ENCODE data around the gene ALG3.
A peak's percentile ranks its signal among the peaks of the same experiment; 100 is the strongest.
"Not testable (repeated sequence)": the region's sequence is repeated elsewhere in the genome, so short reads cannot be mapped to it uniquely, and the experiment has no call there.

ALG3 gene

DNA sequence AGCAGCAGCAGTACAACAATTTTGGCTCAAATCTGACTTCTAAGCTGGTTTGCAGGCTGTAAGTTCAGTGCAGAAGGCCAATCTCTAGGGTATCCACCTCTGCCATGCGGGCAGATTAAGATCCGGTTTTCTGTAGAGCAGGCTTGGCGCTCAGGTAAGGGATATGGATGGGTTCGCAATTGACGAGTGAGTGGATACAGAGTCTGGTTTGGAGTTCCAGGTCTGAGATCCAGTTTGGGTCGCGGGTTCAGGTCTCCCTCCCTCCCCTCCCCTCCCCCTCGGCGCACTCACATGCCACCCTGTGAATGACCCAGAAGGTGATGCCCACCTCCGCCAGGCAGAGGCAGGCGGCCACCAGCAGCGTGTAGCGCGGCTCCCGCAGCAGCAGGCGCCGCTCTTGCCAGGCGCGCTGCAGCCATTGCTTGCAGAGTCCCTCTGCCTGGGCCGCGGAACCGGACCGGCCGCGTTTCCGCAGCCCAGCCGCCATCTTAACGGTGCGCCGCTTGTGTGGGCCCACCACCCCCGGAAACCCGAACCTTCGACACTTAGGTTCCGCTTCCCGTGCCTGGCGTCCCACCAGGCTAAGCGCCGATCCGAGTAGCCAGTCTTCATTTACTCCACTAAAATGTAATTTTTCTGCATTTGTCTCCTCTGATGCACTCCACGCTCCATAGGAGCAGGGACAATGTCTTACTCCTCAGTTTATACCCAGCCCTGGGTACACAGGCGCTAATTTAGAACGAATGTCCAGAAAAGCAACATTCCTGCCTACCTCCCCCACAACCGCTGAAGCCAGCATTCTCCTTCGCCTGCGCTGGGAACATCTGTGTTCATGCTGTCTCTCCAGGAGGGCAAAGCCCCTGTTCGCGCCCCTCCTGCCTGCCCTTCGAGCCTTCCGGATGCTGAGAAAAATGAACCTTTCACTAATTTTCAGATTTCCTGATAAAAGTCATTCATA lies at the start of gene ALG3:
Gene ALG3 (minus strand): TSS at position 509 of the 958 bp plus-strand sequence. CDS start 22 bp downstream, at position 487.
- peak; percentile 37 to 90 (median 66) for DNase-seq

DNA sequence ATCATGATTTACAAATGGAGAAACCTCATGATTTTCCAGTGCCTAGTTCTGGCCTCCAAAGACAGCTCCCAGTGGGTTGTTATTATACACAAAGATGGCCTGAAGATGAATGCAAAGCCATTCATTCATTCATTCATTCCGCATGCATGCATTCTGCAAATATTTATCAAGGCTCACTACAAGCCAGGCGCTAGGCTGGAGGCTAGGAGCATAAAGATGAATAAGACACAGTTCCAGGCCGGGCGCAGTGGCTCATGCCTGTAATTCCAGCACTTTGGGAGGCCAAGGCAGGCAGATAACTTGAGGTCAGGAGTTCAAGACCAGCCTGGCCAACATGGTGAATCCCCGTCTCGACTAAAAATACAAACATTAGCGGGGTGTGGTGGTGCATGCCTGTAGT lies 47.9 kb upstream of the ALG3 start:
- no peak for DNase-seq

DNA sequence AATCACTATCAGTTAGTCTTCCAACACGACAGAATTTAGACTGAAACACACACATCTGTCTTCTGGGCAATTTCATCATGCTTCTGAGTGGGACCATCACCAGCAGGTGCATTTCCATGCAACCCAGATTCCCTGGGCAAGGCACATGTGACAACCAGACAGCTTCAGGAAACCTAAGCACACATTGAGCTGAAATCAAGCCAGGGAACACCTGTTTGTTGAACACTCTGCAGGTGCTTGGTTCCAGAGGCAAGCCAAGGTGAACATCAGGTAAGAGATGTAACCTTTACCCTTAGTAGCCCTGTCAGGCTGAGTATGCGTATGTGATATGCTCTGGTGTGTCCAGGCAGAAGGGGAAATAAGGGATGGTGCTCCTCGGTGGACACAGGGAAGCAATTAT lies 47.0 kb upstream of the ALG3 start:
- no peak for DNase-seq

DNA sequence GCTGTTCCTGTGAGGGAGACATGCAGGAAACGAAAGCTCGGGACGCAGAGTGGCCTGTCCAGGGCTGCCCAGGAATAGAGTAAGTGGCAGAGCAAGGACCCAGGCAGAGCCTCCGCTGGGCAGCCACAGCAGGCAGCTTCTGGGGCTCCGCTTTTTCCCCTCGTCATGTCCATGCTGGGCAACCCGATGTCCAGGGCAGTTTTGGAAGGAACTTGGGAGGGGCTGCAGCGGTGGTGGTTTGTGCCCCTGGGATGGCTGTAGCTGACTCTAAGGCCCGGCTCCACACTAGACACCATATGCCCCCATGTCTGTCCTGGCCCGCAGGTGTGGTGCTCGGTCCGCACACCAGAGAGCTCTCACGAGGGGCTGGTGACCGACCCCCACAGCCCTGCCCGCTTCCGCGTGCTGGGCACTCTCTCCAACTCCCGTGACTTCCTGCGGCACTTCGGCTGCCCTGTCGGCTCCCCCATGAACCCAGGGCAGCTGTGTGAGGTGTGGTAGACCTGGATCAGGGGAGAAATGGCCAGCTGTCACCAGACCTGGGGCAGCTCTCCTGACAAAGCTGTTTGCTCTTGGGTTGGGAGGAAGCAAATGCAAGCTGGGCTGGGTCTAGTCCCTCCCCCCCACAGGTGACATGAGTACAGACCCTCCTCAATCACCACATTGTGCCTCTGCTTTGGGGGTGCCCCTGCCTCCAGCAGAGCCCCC lies 43.1 kb upstream of the ALG3 start:
- no peak for DNase-seq

DNA sequence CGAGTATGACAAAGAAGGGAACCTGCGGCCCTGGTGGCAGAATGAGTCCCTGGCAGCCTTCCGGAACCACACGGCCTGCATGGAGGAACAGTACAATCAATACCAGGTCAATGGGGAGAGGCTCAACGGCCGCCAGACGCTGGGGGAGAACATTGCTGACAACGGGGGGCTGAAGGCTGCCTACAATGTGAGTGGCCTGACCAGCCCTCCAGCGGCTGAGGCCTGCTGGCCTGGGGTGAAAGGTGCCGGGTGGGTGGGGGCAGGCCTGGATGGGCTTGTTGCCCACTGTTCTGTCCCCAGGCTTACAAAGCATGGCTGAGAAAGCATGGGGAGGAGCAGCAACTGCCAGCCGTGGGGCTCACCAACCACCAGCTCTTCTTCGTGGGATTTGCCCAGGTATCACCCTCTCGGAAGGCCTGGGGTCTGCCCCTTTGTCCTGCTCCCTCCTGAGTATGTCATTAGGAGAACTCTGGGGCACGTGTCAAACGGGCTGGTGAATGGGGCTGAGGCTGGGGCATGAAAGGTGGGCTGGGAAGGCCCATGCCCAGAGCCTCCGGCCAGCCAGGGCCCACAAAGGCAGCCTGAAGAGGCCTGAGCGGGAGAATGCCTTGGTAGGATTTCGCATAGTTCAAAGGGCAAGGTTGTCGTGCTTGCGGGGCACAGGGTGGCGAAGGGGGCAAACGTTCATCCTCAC lies 42.4 kb upstream of the ALG3 start:
- DNase-seq: no peak

DNA sequence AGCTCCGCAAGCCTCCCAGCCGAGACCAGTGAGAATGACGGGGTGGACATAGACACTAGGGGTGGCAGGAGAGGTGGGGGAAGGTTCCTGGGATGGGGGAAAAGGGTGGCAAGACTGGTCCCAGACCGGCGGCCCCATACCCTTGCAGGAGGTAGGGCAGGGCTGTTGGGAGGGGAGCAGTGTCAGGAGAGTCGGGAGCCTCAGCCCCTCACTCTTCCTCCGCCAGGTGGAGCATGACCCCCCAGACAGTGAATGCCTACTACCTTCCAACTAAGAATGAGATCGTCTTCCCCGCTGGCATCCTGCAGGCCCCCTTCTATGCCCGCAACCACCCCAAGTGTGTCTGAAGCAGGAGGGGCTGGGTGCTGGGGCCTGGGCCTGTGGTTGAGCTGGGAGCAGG lies 41.6 kb upstream of the ALG3 start:
- DNase-seq: no peak

DNA sequence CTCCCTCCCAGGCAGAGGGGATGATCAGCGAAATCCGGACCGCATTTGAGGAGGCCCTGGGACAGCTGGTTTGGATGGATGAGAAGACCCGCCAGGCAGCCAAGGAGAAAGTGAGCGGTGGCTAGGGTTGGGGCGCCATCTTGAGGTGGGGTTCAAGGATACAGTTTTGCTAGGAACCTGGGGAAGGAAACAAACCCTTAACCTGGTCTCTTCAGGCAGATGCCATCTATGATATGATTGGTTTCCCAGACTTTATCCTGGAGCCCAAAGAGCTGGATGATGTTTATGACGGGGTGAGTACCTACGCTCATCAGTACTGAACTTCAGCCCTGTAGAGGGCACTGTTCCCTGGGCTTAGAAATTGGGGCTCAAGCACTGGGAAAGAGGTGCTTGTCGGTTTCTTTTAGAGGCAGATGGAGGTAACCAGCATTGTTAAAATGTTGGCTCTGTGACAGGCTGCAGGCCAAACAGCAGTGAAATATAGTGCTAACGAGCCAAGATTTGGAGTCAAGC lies 40.7 kb upstream of the ALG3 start:
- DNase-seq: peak in 28 of 51 donors; percentile 1 to 60 (median 17)

DNA sequence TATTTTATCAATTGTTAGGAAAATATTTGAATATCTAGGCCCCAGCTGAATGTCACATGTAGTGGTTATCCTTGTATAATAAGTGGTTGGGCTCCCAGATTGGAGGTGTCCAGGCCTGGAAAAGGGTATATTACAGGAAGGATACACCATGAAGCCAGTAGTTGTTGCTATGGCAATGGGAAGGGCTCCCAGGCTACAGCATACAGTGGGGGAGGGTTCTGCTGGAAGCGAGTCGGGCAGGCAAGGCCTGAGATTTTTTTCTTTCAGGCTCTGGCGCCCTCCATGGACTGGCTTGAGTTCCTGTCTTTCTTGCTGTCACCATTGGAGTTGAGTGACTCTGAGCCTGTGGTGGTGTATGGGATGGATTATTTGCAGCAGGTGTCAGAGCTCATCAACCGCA lies 35.9 kb upstream of the ALG3 start:
- peak in 34 of 51 donors; percentile 5 to 75 (median 44) for DNase-seq

DNA sequence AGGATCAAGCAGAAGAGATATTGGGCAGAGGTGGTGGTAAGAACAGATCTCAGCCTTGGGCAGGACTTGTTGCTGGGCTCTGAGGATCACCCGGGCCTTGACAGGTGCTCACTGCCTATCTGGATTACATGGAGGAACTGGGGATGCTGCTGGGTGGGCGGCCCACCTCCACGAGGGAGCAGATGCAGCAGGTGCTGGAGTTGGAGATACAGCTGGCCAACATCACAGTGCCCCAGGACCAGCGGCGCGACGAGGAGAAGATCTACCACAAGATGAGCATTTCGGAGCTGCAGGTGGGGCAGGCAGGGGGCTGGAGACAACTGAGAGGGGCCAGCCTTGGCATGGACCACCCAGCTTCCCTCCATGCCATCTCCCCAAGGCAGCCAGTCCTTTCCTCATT lies 34.9 kb upstream of the ALG3 start:
- no peak for DNase-seq

DNA sequence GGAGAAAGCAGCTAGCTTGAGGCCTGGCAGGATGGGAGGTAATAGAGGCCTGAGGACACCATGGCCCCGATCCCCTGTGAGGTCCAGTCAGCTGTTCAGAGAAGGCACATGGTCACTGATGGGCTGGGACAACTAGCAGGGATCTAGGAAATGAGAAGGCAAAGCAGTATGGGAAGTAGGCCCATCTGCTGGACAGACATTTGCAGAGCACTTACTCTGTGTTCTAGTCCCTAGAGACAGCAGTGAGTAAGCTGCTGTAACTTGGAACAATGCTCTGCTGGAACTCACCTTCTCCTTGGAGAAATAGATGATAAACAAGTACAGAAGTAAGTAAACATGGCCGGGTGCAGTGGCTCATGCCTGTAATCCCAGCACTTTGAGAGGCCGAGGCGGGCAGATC lies 34.2 kb upstream of the ALG3 start:
- DNase-seq: no peak

DNA sequence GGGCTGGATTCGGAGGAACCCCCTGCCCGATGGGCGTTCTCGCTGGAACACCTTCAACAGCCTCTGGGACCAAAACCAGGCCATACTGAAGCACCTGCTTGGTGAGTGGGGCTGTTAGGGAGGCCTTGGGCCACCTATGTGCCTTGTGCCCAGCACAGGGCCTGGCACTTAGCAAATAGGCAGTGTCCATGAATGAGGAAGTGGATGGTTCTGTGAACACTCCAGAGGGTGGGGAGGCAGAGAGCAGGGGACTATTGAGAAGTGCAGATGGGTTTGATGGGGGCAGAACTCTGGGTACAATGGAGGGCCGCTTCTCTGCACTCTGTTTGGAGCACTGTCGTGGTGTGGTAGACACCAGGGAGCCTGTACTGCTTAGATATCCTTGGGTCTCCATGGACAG lies 28.6 kb upstream of the ALG3 start:
- no peak for DNase-seq

DNA sequence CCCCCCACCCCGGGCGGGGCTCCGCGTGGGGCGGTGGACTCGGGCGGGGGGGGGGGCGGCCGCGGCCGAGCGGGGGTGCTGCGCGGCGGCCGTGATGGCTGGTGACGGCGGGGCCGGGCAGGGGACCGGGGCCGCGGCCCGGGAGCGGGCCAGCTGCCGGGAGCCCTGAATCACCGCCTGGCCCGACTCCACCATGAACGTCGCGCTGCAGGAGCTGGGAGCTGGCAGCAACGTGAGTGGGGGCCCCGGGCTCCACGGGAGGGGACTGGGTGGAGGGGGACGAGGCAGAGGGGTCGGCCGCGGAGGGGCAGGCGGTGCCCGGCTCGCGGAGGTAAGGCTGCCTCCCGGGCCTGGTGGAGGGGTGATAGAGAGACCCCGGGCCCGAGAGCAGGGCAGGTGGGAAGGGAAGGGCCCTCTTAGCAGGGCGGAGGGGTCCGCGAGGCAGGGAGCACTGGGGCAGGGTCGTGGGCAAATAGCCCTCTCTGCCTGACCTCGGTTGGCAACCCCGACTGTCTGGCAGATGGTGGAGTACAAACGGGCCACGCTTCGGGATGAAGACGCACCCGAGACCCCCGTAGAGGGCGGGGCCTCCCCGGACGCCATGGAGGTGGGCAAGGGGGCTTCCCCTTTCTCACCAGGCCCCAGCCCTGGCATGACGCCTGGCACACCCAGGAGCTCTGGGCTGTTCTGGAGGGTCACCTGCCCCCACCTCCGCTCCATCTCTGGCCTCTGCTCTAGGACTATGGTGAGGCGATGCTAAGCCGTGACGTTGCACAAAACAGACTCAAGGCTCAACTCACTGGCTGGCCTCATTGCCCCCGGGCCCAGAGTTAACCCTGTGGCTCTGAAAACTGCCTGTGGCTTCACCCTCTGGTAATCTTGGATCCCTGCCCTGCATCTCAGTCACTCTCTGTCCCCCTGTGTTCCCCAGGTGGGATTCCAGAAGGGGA lies 27.5 kb upstream of the ALG3 start, which contains the start of gene ECE2:
Gene ECE2 (plus strand): TSS at position 62 of the 950 bp plus-strand sequence. CDS start 132 bp downstream, at position 194.
- peak in 12 of 51 donors; percentile 4 to 46 (median 17) for DNase-seq

DNA sequence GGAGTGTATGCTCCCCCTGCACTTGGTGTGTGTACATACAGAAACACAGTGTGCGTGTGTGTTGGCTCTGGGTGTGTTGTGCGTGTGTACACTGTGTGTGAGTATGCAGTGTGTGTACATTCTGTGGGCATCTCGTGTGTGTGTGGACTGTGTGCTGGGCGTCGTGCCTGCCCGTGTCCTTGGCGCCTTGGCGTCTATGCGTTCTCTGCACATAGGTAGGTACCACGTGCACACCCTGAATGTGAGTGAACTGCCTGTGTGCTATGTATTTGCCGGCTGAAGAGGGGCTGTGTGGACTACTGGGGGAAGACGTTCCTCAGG lies 26.6 kb upstream of the ALG3 start:
- DNase-seq: peak in 2 of 51 donors; percentile 6 to 12

DNA sequence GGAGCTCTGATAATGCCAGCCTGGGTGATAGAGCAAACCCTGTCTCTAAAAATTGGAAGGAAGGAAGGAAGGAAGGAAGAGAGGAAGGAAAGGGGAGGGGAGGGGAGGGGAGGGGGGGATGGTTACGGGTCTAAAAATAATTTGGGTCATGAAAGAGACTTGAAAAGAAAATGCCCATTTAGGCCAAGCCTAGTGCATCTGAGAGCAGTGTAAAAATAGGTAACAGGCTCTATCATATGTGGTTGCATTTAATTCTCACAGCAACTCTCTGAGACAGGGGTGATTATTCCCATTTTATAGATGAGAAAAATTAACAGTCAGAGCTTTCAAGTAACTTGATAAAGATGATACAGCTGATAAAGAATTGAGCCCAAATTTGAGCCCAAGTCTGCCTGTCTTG lies 23.5 kb upstream of the ALG3 start:
- no peak for DNase-seq

DNA sequence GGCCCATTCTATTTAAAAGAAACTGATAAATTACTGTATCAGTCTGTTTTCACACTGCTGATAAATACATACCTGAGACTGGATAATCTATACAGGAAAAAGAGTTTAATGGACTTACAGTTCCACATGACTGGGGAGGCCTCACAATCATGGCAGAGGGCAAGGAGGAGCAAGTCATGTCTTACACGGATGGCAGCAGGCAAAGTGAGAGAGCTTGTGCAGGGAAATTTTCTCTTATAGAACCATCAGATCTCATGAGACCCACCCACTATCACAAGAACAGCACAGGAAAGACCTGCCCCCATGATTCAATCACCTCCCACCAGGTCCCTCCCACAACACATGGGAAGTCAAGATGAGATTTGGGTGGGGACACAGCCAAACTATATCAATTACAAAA lies 18.5 kb upstream of the ALG3 start:
- DNase-seq: not testable (repeated sequence)

DNA sequence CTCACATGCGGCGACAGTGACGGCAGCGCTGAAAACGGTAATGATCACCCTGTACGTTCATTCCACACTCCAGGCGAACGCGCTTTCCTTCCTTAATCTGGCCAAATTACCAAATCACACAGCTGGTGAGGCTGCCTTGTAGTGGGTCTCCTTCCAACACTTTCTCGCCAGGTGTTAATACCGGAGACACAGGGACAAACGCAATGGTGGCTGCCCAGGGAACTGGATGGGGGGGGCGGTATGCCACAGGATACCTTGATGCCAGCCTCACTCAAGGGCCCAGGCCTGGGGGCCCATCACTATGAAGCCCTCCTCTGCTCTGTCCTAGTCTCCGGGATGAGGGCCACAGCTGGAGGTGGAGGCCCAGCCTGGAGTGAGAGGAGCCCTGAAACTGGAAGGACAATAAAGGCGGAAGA lies 14.0 kb upstream of the ALG3 start:
- peak in 1 of 51 donors; percentile 21 for DNase-seq

DNA sequence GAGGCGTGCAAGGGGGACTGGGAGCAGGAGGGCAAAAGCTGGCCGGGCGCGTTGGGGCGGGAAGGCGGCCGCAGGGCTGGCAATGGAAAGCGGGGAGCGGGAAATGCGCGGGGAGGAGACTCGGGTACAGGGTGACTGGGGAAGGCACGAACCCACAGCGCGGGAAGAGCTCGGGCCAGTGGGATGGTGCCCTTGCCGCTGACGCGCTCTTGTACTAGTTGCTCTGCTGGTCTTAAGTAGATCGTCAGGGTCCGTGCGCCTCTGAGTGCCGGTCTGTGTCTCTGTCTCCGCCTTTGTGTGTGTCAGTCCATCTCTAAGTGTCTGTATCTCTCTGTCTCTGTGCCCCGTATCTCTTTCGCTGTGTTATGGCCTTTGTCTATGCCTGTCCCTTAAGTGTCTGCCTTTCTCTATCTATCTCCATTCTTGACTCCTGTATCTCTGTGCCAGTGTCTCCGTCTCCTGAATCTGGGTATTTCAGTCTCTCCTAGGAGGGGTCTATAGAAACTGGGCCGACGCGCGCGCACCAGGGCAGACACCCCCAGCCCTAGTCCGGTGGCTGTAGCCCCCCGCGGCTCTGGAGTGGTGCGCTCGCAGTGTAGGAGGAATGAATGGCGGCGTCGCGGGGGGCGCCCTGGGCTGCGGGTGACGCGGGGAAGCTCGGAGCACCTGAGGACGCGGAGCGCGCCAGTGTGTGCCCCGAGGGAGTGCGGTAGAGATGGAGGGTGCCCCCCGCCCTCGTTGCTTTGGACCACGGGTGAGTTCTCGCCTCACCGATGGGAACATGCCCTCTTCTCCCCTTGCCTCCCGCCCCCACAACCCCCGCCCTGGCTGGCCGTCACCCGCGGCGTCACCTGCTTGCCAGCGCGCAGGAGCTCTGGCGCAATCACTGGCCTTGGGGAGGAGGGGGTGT lies 13.3 kb upstream of the ALG3 start:
- DNase-seq: peak in 17 of 51 donors; percentile 7 to 54 (median 31)

DNA sequence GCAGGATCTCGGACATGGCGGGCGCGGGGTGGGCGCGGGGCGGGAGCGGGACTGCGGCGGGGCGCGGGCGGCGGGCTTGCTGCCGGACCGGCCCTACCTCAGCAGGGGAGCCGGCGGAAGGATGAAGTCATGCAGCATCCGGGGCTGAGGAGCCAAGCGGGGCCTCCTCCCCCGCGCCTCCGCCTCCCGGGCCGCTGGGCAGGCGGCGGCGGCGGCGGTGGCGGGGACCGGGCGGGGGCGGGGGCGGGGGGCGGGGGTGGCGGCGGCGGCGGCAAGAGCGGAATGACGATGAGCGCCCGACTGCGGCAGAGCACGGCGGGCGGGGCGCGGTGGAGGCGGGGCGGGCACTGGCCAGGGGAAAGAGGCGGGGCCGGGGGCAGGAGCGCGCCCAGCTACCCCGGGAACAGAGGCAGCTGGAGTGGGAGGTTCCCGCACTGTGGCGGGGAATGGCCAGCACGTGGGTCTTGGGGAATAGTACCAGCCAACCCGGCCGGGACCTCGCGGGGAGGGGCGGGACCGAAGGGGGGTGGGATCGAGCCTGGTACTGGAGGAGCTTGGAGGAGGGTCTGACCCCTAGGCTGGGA lies 12.6 kb upstream of the ALG3 start, which contains the start of gene CAMK2N2:
Gene CAMK2N2 (minus strand): TSS at position 284 of the 584 bp plus-strand sequence. CDS start 268 bp downstream, at position 16.
- DNase-seq: peak in 41 of 51 donors; percentile 19 to 78 (median 55)
